HepG2 (cell line): Measurements from ENCODE around the gene ABCA2. TPM values are rescaled to one million over a fixed set of nuclear protein-coding genes. Genes with fewer than 3 reads are reported as not detected.

Experiments
- ATAC-seq: fragments of 200-7000 bp; cut with Tn5 transposase; 3 replicates; pipeline ENCODE4 v1.9.1; 2020; ENCODE audit warnings: mild to moderate bottlenecking, moderate library complexity
- BruUV-seq: library from RNA; stranded (reverse); fragments of 400-500 nt; replicated peaks from 2 replicates; lab custom pipeline; 2021; lab: Mats Ljungman, UMichigan
- CTCF ChIA-PET: fragments of 300-600 bp; formaldehyde crosslinking; extraction: SDS; loops from one replicate; lab custom pipeline; 2021; ENCODE audit warnings: low total read pairs, inconsistent platforms, low intra/inter-chr PET ratio; lab: Yijun Ruan, JAX
- POLR2A ChIA-PET: fragments of 350-600 bp; sonication (Branson Sonifier 250); formaldehyde crosslinking; loops from one replicate; lab custom pipeline; 2020; ENCODE audit warnings: antibody characterized with exemption, inconsistent platforms; lab: Yijun Ruan, JAX
- DNase-seq: peaks from one replicate; pipeline ENCODE4 v3.0.0-alpha.2; 2015; ENCODE audit warnings: low spot score
- FAIRE-seq: peaks from 3 replicates; lab custom pipeline; 2011; peaks lifted over from hg19 to GRCh38; lab: Jason Lieb, UNC
- H2AFZ ChIP-seq: one replicate; pipeline ENCODE4 v1.6.1; 2011; ENCODE audit warnings: low read length, inconsistent platforms
- H3K27ac ChIP-seq: fragments of 300-600 bp; 3 replicates; pipeline ENCODE4 v1.8.0; 2011; ENCODE audit warnings: mixed run types, mild to moderate bottlenecking, mixed read lengths, low read length, inconsistent platforms; ENCODE audit not compliant: insufficient read depth; ENCODE audit errors: extremely low read length
- H3K27me3 ChIP-seq, 2 experiments: fragments of 200-600 bp in 1 of 2; 2 replicates in 1 of 2; 3 replicates in 1 of 2; pipeline versions ENCODE4 v1.6.0 to v1.8.0; 2011; ENCODE audit warnings: low read length in 2 of 2, mild to moderate bottlenecking in 2 of 2, moderate library complexity in 2 of 2, inconsistent platforms in 1 of 2; ENCODE audit not compliant: insufficient read depth in 2 of 2, control insufficient read depth in 1 of 2
- H3K36me3 ChIP-seq, 2 experiments: fragments of 200-600 bp in 1 of 2; replicated peaks in 1 of 2; 2 replicates in 1 of 2; 3 replicates in 1 of 2; pipeline versions ENCODE4 v1.5.1 to v1.8.0; 2011; ENCODE audit warnings: low read length in 2 of 2, inconsistent platforms in 1 of 2; ENCODE audit not compliant: insufficient read depth in 2 of 2, control insufficient read depth in 1 of 2
- H3K4me1 ChIP-seq: 2 replicates; pipeline ENCODE4 v1.5.1; 2012; ENCODE audit warnings: low read length, inconsistent platforms; ENCODE audit not compliant: insufficient read depth
- H3K4me2 ChIP-seq: 2 replicates; pipeline ENCODE4 v1.6.0; 2011; ENCODE audit warnings: low read depth, low read length, inconsistent platforms
- H3K4me3 ChIP-seq, 3 experiments: fragments of 200-600 bp in 1 of 3; sonication (generic), shearing (Covaris generic) in 1 of 3; replicated peaks in 1 of 3; 2 replicates each; pipeline ENCODE4 v1.5.1; 2011 to 2016; ENCODE audit warnings: low read length in 3 of 3, inconsistent platforms in 2 of 3, low read depth in 2 of 3, mild to moderate bottlenecking in 2 of 3, control low read depth in 1 of 3, mixed read lengths in 1 of 3; ENCODE audit not compliant: insufficient read depth in 1 of 3
- H3K79me2 ChIP-seq: one replicate; pipeline ENCODE4 v1.6.1; 2011; ENCODE audit warnings: low read length, inconsistent platforms; ENCODE audit not compliant: insufficient read depth
- H3K9ac ChIP-seq: 2 replicates; pipeline ENCODE4 v1.6.0; 2011; ENCODE audit warnings: mild to moderate bottlenecking, low read depth, low read length, inconsistent platforms; ENCODE audit not compliant: insufficient read depth
- H3K9me3 ChIP-seq: 2 replicates; pipeline ENCODE4 v1.5.1; 2012; ENCODE audit warnings: mild to moderate bottlenecking, low read length
- H4K20me1 ChIP-seq: 2 replicates; pipeline ENCODE4 v1.6.0; 2011; ENCODE audit warnings: inconsistent platforms, mild to moderate bottlenecking, low read length, moderate library complexity; ENCODE audit not compliant: insufficient read depth
- GTF3A ChIP-seq: sonication (generic); formaldehyde crosslinking; conservative IDR thresholded peaks from 2 replicates; pipeline ENCODE4 v1.4.0; 2020; ENCODE audit warnings: mild to moderate bottlenecking, missing genetic modification reagents
- HDAC1 ChIP-seq: sonication (generic); formaldehyde crosslinking; IDR thresholded peaks from 2 replicates; pipeline ENCODE4 v1.5.1; 2020; ENCODE audit warnings: mild to moderate bottlenecking, missing genetic modification reagents
- HNF4A ChIP-seq: sonication (generic); formaldehyde crosslinking; IDR thresholded peaks from 2 replicates; pipeline ENCODE4 v1.4.0; 2020; ENCODE audit warnings: missing genetic modification reagents
- NFE2L1 ChIP-seq: sonication (generic); formaldehyde crosslinking; IDR thresholded peaks from 2 replicates; pipeline ENCODE4 v1.4.0; 2020; ENCODE audit warnings: missing genetic modification reagents, mild to moderate bottlenecking, borderline replicate concordance
- RARA ChIP-seq: IDR thresholded peaks from 2 replicates; pipeline ENCODE4 v1.6.1; 2016; ENCODE audit warnings: missing genetic modification reagents, missing compliant biosample characterization
- TERF1 ChIP-seq: sonication (generic); formaldehyde crosslinking; IDR thresholded peaks from 2 replicates; pipeline ENCODE4 v1.8.0; 2022; ENCODE audit warnings: mild to moderate bottlenecking, missing genetic modification reagents, moderate library complexity
- ZFP90 ChIP-seq: sonication (generic); formaldehyde crosslinking; IDR thresholded peaks from 2 replicates; pipeline ENCODE4 v1.8.0; 2022; ENCODE audit warnings: missing genetic modification reagents, mild to moderate bottlenecking, inconsistent platforms, borderline replicate concordance
- ZNF367 ChIP-seq: sonication (generic); formaldehyde crosslinking; IDR thresholded peaks from 2 replicates; pipeline ENCODE4 v1.4.0; 2020; ENCODE audit warnings: missing genetic modification reagents, borderline replicate concordance
- ZNF724P ChIP-seq: sonication (generic); formaldehyde crosslinking; IDR thresholded peaks from 2 replicates; pipeline ENCODE4 v1.8.0; 2022; ENCODE audit warnings: missing genetic modification reagents, borderline replicate concordance
- ZNF761 ChIP-seq: sonication (generic); formaldehyde crosslinking; conservative IDR thresholded peaks from 2 replicates; pipeline ENCODE4 v1.4.0; 2020; ENCODE audit warnings: mild to moderate bottlenecking, missing genetic modification reagents
- ZNF768 ChIP-seq: sonication (generic); formaldehyde crosslinking; IDR thresholded peaks from 2 replicates; pipeline ENCODE4 v1.4.0; 2020; ENCODE audit warnings: missing genetic modification reagents
- ZNF770 ChIP-seq: sonication (generic); formaldehyde crosslinking; IDR thresholded peaks from 2 replicates; pipeline ENCODE4 v1.5.0; 2020; ENCODE audit warnings: mild to moderate bottlenecking, missing genetic modification reagents
- ZNF777 ChIP-seq: sonication (generic); formaldehyde crosslinking; IDR thresholded peaks from 2 replicates; pipeline ENCODE4 v1.4.0; 2020; ENCODE audit warnings: missing genetic modification reagents
- WGBS: methylation state at CpG from one replicate; pipeline ENCODE4 v1.1.6; 2017; ENCODE audit warnings: low lambda C conversion rate; 5-methylcytosine and 5-hydroxymethylcytosine counted together
- in situ Hi-C: cut with HindIII; loops from 2 replicates; pipeline ENCODE4 v1.10.0; 2017; ENCODE audit warnings: low pct_unique_long_range_greater_than_20kb; ENCODE audit not compliant: extremely low pct_ligation_motif_present
- intact Hi-C: fragments of 100-400 bp; cut with micrococcal nuclease; formaldehyde crosslinking; loops from one replicate; pipeline ENCODE4 v1.10.0; 2022; ENCODE audit not compliant: unreplicated experiment
- polyA plus RNA-seq, 8 experiments: library from polyadenylated mRNA; depleted of rRNA in 3 of 8; stranded (reverse) in 7 of 8; unstranded in 1 of 8; fragments of >200 nt; fragmentation: Illumina TruSeq in 4 of 8; extraction: Trizol in 4 of 8; gene quantifications; 2 replicates each; pipeline versions ENCODE4 v1.2.1 to v1.2.3, GENCODE V29; 2011 to 2016; ENCODE audit warnings: low read depth in 4 of 8, missing spikeins in 1 of 8, mixed read lengths in 1 of 8; ENCODE audit not compliant: insufficient read depth in 1 of 8
- total RNA-seq, 5 experiments: library from RNA; depleted of rRNA; stranded (reverse); fragments of >200 nt; fragmentation: Illumina TruSeq; extraction: Trizol; gene quantifications; 2 replicates each; pipeline ENCODE4 v1.2.3, GENCODE V29; 2016; ENCODE audit warnings: low read depth in 1 of 5
- TF ChIP-seq, protein P1 (sequence below): sonication (generic); formaldehyde crosslinking; IDR thresholded peaks from 2 replicates; pipeline ENCODE4 v1.5.0; 2020; ENCODE audit warnings: missing genetic modification reagents
- TF ChIP-seq, protein P2 (sequence below): sonication (generic); formaldehyde crosslinking; IDR thresholded peaks from 2 replicates; pipeline ENCODE4 v1.8.0; 2022; ENCODE audit warnings: missing genetic modification reagents, mild to moderate bottlenecking, borderline replicate concordance
- TF ChIP-seq, protein P3 (sequence below): IDR thresholded peaks from 2 replicates; pipeline ENCODE4 v1.6.1; 2012; ENCODE audit warnings: low read depth, low read length, improper control_type of control experiment

ABCA2 gene
- total and polyA plus RNA-seq, 2 of the 13 experiments (the other 11 are each of a cell fraction or from before 2014, with no cell fraction given): 2.9 to 19.2 TPM

DNA sequence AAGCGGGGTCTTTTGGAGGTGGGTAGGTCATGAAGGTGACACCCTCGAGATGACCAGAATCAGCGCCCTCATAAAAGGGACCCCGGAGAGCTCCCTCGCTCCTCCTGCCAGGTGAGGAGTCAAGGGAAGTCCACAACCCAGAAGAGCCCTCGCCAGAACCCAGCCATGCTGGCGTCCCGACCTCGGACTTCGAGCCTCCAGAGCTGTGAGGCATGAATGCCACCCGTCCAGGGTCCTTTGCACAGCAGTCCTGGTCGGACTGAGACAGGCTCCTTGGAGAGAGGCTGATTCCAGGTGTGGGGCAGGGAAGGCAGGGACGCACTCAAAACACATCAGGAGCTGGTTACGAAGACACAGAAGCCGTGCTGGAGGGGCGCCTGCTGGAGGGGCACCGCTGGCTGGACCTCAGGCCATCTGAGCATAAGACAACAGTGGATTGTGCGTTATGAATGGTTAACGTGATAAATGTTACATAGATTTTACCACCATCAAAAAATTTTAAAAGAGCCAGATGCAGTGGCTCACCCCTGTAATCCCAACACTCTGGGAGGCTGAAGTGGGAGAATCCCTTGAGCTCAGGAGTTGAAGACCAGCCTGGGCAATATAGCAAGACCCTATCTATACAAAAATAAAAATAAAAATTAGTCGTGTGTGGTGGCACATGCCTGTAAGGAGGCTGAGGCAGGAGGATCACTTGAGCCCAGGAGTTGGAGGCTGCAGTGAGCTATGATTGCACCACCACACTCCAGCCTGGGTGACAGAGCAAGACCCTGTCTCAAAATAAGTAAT lies 26.0 kb downstream of the ABCA2 start:
- H3K9me3 ChIP-seq: peaks cover 4% of the 10 kb centered on the region; the same call in 1 of the 2 replicates
- H3K9ac ChIP-seq: peak overlapping the region; percentile 29; the same call in 1 of the 2 replicates
- ChIA-PET CTCF (no interaction called here), POLR2A (interaction anchor here (0.8 to 3.5 kb wide), 5 partner anchors 9 to 57 kb away, joined by 3 to 22 read pairs (median 6); partner anchors contain the start of genes C8G, FBXW5 and PAXX)
- ATAC-seq (peak; percentile 58), FAIRE-seq (no peak), DNase-seq (peak; percentile 51)
- H3K4me3 ChIP-seq: peak overlapping the region in 1 of 3 experiments; percentile 61; a peak in 2 of 6 replicates
- no peaks in the 10 kb centered on the region for H3K27me3 ChIP-seq
- no peaks in the 10 kb centered on the region for H3K36me3 ChIP-seq
- WGBS: 18% methylated on average over 17 of the region's 20 CpGs
- peaks cover 47% of the 10 kb centered on the region for H3K4me1 ChIP-seq
- in situ Hi-C loops: no loop called here
- BruUV-seq: no TSS peak
- peak overlapping the region; percentile 77 for H3K4me2 ChIP-seq
- peak overlapping the region; percentile 6 for H2AFZ ChIP-seq
- peak overlapping the region; percentile 22 for H3K27ac ChIP-seq
- H3K79me2 ChIP-seq: no peaks in the 10 kb centered on the region
- intact Hi-C loops: no loop called here
- no peaks in the 10 kb centered on the region for H4K20me1 ChIP-seq
- TF ChIP-seq ZNF777 (peak; percentile 78), HDAC1 (CRISPR knock-in tag) (no peak), ZNF770 (CRISPR knock-in tag) (0 out of 2 replicates have a peak, but pooled peaks have one; percentile 78), RARA (CRISPR knock-in tag) (0 out of 2 replicates have a peak, but pooled peaks have one; percentile 7), GTF3A (no peak), ZNF367 (no peak), ZNF768 (CRISPR knock-in tag) (0 out of 2 replicates have a peak, but pooled peaks have one; percentile 40), ZFP90 (CRISPR knock-in tag) (no peak), ZNF761 (CRISPR knock-in tag) (no peak), NFE2L1 (CRISPR knock-in tag) (no peak), ZNF724P (CRISPR knock-in tag) (0 out of 2 replicates have a peak, but pooled peaks have one; percentile 25), TERF1 (no peak), HNF4A (CRISPR knock-in tag) (peak; percentile 75)
- TF ChIP-seq, protein P1, sequence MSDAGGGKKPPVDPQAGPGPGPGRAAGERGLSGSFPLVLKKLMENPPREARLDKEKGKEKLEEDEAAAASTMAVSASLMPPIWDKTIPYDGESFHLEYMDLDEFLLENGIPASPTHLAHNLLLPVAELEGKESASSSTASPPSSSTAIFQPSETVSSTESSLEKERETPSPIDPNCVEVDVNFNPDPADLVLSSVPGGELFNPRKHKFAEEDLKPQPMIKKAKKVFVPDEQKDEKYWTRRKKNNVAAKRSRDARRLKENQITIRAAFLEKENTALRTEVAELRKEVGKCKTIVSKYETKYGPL (CRISPR knock-in tag): no peak
- TF ChIP-seq, protein P2, sequence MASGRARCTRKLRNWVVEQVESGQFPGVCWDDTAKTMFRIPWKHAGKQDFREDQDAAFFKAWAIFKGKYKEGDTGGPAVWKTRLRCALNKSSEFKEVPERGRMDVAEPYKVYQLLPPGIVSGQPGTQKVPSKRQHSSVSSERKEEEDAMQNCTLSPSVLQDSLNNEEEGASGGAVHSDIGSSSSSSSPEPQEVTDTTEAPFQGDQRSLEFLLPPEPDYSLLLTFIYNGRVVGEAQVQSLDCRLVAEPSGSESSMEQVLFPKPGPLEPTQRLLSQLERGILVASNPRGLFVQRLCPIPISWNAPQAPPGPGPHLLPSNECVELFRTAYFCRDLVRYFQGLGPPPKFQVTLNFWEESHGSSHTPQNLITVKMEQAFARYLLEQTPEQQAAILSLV: no peak
- TF ChIP-seq, protein P3, sequence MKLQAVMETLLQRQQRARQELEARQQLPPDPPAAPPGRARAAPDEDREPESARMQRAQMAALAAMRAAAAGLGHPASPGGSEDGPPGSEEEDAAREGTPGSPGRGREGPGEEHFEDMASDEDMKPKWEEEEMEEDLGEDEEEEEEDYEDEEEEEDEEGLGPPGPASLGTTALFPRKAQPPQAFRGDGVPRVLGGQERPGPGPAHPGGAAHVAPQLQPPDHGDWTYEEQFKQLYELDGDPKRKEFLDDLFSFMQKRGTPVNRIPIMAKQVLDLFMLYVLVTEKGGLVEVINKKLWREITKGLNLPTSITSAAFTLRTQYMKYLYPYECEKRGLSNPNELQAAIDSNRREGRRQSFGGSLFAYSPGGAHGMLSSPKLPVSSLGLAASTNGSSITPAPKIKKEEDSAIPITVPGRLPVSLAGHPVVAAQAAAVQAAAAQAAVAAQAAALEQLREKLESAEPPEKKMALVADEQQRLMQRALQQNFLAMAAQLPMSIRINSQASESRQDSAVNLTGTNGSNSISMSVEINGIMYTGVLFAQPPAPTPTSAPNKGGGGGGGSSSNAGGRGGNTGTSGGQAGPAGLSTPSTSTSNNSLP: no peak
